ENCODE measurements around the gene ACE2. TPM values are rescaled to one million over a fixed set of nuclear protein-coding genes. Genes with fewer than 3 reads are reported as not detected.
"Not testable (repeated sequence)": the region's sequence is repeated elsewhere in the genome, so short reads cannot be mapped to it uniquely, and the experiment has no call there.

ACE2 gene
- under 1 TPM in 1 of 8 experiments, not detected in 7; 0.09 TPM for total RNA-seq

DNA sequence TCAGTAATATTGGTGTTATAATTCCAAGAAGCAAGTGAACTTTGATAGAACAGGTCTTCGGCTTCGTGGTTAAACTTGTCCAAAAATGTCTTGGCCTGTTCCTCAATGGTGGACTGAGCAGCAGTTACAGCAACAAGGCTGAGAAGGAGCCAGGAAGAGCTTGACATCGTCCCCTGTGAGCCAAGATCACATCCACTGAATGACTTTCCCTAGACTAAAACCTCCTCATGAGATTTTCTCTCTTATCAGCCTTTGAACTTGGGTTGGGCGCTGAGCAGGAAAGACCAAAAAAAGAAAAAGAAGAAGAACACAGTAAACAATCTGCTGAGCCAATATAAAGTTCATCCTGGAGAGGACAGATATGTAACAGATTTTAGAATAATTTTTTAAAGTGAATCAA, at the start of gene ACE2:
ACE2 (minus strand) TSS at position 216 of the 400 bp plus-strand sequence; CDS start at position 167, 49 bp downstream.
- WGBS, 10 experiments = 0 to 100% (median 81%) methylated on average over 1 to 4 of the region's 4 CpGs; no CpG with 5 or more reads in 5 of the 10 experiments
- H3K4me3 ChIP-seq = no peak within 1 kb of the TSS
- ATAC-seq (replicated peaks in 6 of 8) = no peak
- no peaks in the 10 kb centered on the region for H3K4me1 ChIP-seq (replicated peaks in 1 of 2)
- in situ Hi-C loops (cut with MboI; ENCODE audit: low pct_unique_long_range_greater_than_20kb in 2 of 9, low sequenced_read_pairs in 9 of 9, unreplicated experiment in 9 of 9) = no loop called here
- H3K27ac ChIP-seq = no peak within 1 kb of the TSS

DNA sequence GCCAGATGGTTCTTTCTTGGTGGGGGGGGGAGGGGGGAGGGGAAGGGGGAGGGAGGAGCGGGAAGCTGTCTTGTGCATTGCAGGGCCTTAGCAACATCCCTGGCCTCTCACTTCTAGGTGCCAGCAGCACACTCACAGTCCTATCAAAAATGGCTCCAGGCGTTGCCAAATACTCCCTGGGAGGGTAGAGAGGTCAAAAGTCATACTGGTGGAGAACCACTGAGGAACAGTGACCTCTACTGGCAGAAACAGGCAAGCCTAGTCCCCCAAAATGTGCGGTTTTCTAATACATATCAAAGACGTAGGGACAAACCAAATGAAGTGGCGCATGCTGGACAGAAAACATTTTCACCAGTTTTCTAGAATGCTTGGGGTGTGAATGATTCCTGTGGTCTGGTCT, 46.8 kb upstream of the ACE2 start:
- H3K4me3 ChIP-seq; H3K4me1 ChIP-seq (replicated peaks in 1 of 2); H3K27ac ChIP-seq; in situ Hi-C loops (cut with MboI; ENCODE audit: low pct_unique_long_range_greater_than_20kb in 2 of 9, low sequenced_read_pairs in 9 of 9, unreplicated experiment in 9 of 9): not testable (repeated sequence)
- peak in 1 of 8 experiments; percentile 32 for ATAC-seq (replicated peaks in 6 of 8)
- WGBS, 10 experiments = no CpG with 5 or more reads among the region's 5 CpGs

DNA sequence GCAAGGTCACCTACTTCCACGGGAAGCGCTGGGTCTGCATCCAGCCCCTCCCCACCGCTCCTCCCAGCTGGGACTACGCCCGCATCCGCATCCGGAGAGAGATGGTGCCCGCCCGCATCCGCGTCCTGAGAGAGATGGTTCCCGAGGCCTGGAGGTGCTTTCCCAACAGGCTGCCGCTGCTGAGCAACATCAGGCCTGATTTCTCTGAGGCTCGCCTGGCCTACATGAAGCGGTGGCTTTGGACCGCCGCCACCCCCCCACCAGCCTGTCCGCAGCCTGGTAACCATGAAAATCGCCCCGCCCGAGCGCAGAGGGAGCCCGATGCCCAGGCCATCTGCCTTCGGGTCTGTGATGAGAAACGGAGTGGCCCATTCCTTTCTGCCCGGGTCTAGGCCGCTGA, 45.8 kb upstream of the ACE2 start:
- in situ Hi-C loops (cut with MboI; ENCODE audit: low pct_unique_long_range_greater_than_20kb in 2 of 9, low sequenced_read_pairs in 9 of 9, unreplicated experiment in 9 of 9) = no loop called here
- no peak for ATAC-seq (replicated peaks in 6 of 8)
- Histone ChIP-seq H3K27ac (no peak overlapping the region), H3K4me1 (replicated peaks in 1 of 2) (no peaks in the 10 kb centered on the region), H3K4me3 (no peak overlapping the region)
- no CpG with 5 or more reads among the region's 27 CpGs for WGBS, 10 experiments

DNA sequence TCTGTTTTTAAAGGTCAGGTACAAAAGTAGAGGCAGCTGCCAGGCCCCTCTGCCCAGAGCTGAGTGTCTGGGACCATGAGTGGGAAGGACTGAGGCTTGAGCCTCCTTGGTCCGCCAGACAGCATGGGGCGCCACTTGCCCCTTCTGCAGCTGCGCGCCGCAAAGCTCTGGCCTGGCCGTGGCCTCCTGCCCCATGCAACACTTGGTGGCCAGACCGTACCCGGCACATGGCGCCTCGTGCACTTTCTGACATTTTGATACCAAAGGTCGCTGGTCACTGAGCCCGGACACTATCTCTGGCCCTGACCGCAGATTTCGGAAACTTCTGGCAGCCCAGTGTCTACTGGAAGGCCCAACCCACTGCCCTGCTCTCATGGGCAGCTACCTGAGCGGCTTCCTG, 45.3 kb upstream of the ACE2 start:
- no CpG with 5 or more reads among the region's 15 CpGs for WGBS, 10 experiments
- Histone ChIP-seq H3K4me3 (no peak overlapping the region), H3K4me1 (replicated peaks in 1 of 2) (no peaks in the 10 kb centered on the region), H3K27ac (no peak overlapping the region)
- no peak for ATAC-seq (replicated peaks in 6 of 8)
- in situ Hi-C loops (cut with MboI; ENCODE audit: low pct_unique_long_range_greater_than_20kb in 2 of 9, low sequenced_read_pairs in 9 of 9, unreplicated experiment in 9 of 9) = no loop called here

DNA sequence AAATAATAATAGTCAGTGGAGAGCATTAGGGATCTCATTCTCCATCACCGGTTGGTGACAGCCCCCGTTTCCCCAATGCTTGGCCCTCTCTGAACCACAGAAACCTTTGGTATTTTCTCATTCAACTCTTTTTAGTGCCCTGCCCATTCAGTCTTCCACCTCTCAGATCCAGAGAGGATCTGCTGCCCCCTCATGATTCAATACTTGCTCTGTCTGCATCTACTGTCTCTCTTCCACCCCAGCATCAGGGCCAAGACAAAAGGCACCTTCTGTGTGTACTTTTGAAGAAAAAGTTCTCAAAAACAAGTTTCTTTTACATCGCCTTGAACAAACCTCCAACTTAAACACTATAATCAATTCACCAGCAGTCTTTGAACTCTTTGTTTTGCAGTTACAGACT, 44.5 kb upstream of the ACE2 start:
- in situ Hi-C loops (cut with MboI; ENCODE audit: low pct_unique_long_range_greater_than_20kb in 2 of 9, low sequenced_read_pairs in 9 of 9, unreplicated experiment in 9 of 9) = no loop called here
- H3K4me3 ChIP-seq = no peak overlapping the region
- H3K4me1 ChIP-seq (replicated peaks in 1 of 2) = no peaks in the 10 kb centered on the region
- 44 to 83% (median 49%) methylated on average over 1 to 3 of the region's 3 CpGs; no CpG with 5 or more reads in 6 of the 10 experiments for WGBS, 10 experiments
- H3K27ac ChIP-seq = no peak overlapping the region
- peak in 1 of 8 experiments; percentile 12 for ATAC-seq (replicated peaks in 6 of 8)

DNA sequence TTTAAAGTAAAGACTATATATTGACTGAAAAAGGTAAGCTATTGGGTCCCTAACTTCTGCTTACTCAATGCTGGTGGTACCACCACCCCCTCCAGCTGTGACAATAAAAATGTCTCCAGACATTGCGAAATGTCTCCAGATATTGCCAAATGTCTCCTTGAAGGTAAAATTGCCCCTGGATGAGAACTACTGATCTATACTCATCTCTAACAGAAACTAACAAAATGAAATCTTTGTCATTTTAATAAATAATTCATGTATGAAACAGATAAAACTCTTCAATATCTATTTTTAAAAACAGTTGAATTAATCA, 43.8 kb upstream of the ACE2 start:
- no peak overlapping the region for H3K27ac ChIP-seq
- no peak overlapping the region for H3K4me3 ChIP-seq
- no peak for ATAC-seq (replicated peaks in 6 of 8)
- in situ Hi-C loops (cut with MboI; ENCODE audit: low pct_unique_long_range_greater_than_20kb in 2 of 9, low sequenced_read_pairs in 9 of 9, unreplicated experiment in 9 of 9) = no loop called here
- H3K4me1 ChIP-seq (replicated peaks in 1 of 2) = no peaks in the 10 kb centered on the region
- 80 to 100% (median 100%) methylated on average over 1 of the region's 1 CpG; no CpG with 5 or more reads in 5 of the 10 experiments for WGBS, 10 experiments

DNA sequence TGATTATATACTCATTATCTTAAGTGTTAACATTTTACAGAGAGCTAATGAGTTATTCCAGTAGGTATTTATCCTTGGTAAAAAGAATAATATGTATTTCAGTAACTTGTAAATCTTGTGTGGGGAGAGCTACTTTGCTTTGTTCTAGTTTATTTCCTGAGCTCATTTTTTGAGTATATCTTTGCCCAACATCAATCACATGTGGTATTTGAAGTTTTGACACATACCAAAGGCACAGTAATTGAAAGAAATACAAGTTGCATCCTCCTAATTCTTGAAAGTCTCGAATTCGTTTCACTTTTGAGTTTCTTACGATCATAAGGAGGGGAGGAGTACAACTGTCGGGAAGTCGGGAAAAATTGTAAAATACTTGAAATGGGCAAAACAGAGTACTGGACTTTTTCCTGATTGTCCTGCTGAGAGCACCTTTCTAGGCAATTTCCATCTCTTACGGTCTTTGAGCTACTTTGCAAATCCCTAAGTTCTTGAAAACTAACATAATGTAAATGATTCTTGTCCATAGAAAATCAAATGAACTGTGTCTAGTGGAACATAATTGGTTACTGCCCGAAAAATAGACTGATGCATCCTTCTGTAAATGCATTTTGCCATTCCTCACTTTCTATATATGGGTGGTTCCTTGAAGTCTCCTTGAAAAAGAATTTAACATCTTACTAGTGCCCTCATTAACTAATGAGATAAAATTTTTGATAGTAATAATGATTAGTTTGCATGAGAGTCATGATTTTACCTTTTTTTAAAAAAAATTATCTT, 43.2 kb upstream of the ACE2 start:
- peak in 2 of 8 experiments; percentile 52 to 87 for ATAC-seq (replicated peaks in 6 of 8)
- H3K4me3 ChIP-seq = no peak overlapping the region
- no peaks in the 10 kb centered on the region for H3K4me1 ChIP-seq (replicated peaks in 1 of 2)
- in situ Hi-C loops (cut with MboI; ENCODE audit: low pct_unique_long_range_greater_than_20kb in 2 of 9, low sequenced_read_pairs in 9 of 9, unreplicated experiment in 9 of 9) = no loop called here
- no peak overlapping the region for H3K27ac ChIP-seq
- 8 to 100% (median 85%) methylated on average over 1 to 7 of the region's 7 CpGs; no CpG with 5 or more reads in 2 of the 10 experiments for WGBS, 10 experiments

DNA sequence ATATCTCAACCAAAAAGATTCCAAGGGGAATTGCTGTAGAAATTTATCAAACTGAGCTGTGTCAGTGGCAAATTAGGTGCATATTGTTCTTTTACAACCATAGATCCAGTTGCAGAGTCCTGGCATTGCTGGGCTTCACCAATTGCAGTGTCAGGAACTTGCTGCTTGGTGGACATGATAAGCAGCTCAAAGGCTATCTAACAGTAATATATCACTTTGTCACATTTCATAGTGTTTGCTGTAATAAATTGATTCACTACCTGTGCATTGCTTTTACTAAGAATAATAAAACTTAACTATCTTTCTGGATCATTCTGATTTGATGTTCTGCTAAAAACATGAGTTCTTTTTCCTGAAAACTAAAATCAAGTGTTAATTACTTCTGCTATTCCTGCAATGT, 30.9 kb upstream of the ACE2 start:
- in situ Hi-C loops (cut with MboI; ENCODE audit: low pct_unique_long_range_greater_than_20kb in 2 of 9, low sequenced_read_pairs in 9 of 9, unreplicated experiment in 9 of 9) = no loop called here
- Histone ChIP-seq H3K4me1 (replicated peaks in 1 of 2) (no peaks in the 10 kb centered on the region), H3K27ac (no peak overlapping the region), H3K4me3 (no peak overlapping the region)
- ATAC-seq (replicated peaks in 6 of 8) = no peak

DNA sequence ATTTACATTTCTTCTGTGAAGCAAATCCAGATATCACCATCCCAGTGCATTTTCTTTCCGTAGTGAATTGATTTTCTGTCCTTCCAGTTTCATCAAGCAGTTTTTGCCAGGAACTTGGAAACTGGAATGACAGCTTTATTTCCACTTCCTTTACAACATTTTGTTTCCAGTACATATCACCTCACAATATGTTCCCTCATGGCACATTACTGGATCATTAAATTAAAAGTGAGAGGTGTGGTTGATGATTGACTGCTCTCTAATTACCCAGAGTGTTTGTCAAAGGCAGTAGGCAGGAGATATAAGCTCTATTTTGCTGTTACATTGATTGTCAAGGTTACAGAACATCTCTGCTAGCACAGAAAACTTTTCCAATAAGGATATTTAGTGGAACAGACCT, 22.3 kb upstream of the ACE2 start:
- WGBS, 10 experiments = 43 to 83% (median 82%) methylated on average over 1 of the region's 1 CpG; no CpG with 5 or more reads in 6 of the 10 experiments
- in situ Hi-C loops (cut with MboI; ENCODE audit: low pct_unique_long_range_greater_than_20kb in 2 of 9, low sequenced_read_pairs in 9 of 9, unreplicated experiment in 9 of 9) = no loop called here

DNA sequence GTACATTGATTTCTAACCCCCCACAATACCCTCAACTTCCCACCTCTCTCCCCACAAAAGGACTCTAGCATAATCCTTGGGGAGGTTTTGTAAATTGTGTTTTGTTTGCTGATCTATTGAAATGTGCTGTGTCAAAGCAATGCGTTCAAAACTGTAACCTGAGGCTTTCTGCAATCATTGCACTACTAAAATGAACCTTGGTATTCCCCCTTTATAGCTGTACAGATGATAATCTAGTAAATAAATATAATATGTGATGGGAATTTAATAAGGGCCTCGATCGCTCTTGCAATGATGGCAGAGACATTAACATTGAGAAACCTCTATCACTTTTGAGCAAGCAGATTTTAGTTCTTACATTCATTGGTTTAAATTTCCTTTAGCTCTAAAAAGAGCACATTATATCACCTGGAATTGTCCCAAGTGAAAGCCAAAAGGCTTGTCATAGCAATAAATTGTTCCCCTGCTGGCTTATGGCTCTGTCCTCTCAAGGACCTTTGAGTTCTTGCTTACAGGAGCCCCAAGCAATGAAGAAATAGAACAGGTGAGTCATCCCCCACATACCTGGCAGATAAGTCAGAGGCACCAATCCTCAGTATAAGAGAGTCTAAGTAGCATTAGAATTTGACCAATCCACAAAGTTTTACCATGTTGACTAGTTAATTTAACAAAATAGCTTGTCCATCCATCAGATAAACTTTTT, 18.4 kb upstream of the ACE2 start:
- Histone ChIP-seq H3K27ac (no peak overlapping the region), H3K4me1 (replicated peaks in 1 of 2) (no peaks in the 10 kb centered on the region), H3K4me3 (no peak overlapping the region)
- WGBS, 10 experiments = 40 to 97% (median 66%) methylated on average over 1 to 3 of the region's 3 CpGs; no CpG with 5 or more reads in 6 of the 10 experiments
- no peak for ATAC-seq (replicated peaks in 6 of 8)
- in situ Hi-C loops (cut with MboI; ENCODE audit: low pct_unique_long_range_greater_than_20kb in 2 of 9, low sequenced_read_pairs in 9 of 9, unreplicated experiment in 9 of 9) = no loop called here

More for the DNA sequence above, 22.3 kb upstream of the ACE2 start:
- no peak overlapping the region for H3K4me3 ChIP-seq
- no peak overlapping the region for H3K27ac ChIP-seq
- no peaks in the 10 kb centered on the region for H3K4me1 ChIP-seq (replicated peaks in 1 of 2)
- ATAC-seq (replicated peaks in 6 of 8) = no peak

DNA sequence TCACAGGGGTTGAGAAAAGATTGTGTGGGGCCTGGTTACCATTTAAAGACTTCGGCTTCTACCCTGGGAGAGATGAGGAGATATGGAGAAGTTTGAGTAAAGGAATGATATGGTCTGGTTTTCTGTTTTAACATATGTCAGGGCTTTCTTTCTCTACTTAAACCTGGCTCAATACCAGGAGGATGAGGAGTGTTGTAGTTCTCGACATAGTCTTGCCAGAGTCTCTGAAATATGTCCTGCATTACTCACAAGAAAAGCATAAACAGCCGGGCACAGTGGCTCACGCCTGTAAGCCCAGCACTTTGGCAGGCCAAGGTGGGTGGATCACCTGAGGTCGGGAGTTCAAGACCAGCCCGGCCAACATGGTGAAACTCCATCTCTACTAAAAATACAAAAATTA, 16.4 kb upstream of the ACE2 start:
- H3K4me1 ChIP-seq (replicated peaks in 1 of 2) = no peaks in the 10 kb centered on the region
- WGBS, 10 experiments = 84 to 86% methylated on average over 1 to 6 of the region's 6 CpGs; no CpG with 5 or more reads in 8 of the 10 experiments
- in situ Hi-C loops (cut with MboI; ENCODE audit: low pct_unique_long_range_greater_than_20kb in 2 of 9, low sequenced_read_pairs in 9 of 9, unreplicated experiment in 9 of 9) = no loop called here
- no peak overlapping the region for H3K27ac ChIP-seq
- no peak for ATAC-seq (replicated peaks in 6 of 8)
- no peak overlapping the region for H3K4me3 ChIP-seq

DNA sequence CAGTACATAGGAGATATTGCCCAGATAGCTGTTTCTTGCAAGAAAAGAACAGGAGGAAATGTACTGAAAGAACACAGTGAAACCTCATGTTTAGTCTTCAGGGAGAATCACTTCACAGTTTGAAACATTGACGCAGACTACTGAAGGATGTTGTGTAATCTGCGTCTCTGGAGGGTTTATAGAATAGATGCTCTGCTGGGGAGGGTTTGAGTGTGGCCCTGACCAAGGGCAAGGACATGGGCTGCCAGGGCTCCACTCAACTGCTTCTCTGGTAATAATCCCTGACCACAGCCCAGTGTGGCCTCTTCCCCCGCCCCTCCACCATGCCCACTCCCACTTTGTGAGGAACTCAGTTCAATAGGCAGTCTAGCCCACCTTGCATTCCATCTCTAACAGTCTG, 15.8 kb upstream of the ACE2 start:
- in situ Hi-C loops (cut with MboI; ENCODE audit: low pct_unique_long_range_greater_than_20kb in 2 of 9, low sequenced_read_pairs in 9 of 9, unreplicated experiment in 9 of 9) = no loop called here
- WGBS, 10 experiments = 58 to 90% methylated on average over 1 to 2 of the region's 3 CpGs; no CpG with 5 or more reads in 8 of the 10 experiments
- H3K4me3 ChIP-seq = no peak overlapping the region
- H3K27ac ChIP-seq = no peak overlapping the region
- ATAC-seq (replicated peaks in 6 of 8) = no peak
- no peaks in the 10 kb centered on the region for H3K4me1 ChIP-seq (replicated peaks in 1 of 2)

DNA sequence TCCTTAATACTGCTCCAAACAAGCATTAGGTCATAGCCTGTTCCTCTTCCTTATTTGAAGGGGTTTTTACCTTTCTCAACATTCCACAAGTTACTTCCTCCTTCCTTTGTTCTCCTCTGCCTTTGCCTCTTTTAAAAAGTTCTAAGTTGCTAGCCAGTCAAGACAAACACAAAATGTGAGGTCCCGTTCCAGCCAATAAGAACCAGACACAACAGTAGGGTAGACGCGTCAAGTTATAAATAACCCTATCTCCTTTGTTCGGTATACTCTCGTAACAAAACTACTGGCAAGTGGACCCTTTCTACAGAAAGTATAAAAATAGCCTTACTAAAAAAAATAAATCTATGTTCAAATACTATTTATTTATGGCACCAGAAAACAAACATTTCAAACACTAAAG, 6.3 kb upstream of the ACE2 start:
- WGBS, 10 experiments = 20 to 86% (median 62%) methylated on average over 1 to 5 of the region's 5 CpGs; no CpG with 5 or more reads in 3 of the 10 experiments

DNA sequence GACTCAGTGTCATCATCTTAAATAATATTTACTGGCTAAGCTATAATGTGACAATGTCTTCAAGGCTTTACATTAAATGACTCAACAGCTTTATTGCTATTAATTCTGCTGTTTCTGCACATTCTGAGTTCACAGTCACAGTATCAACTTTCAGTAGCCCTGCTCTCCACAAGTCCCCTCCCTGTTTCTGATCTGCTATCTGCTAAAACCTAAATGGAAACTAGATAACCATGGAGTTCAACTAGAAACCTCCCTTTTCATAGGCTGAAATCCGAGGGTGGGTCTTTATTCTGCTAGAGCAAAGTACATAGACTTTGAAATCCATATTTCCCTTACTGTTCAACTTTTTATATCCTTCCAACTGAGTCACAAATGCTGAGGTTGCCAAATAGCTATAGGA, 5.4 kb upstream of the ACE2 start:
- H3K27ac ChIP-seq = no peak overlapping the region
- in situ Hi-C loops (cut with MboI; ENCODE audit: low pct_unique_long_range_greater_than_20kb in 2 of 9, low sequenced_read_pairs in 9 of 9, unreplicated experiment in 9 of 9) = no loop called here
- ATAC-seq (replicated peaks in 6 of 8) = no peak
- no peaks in the 10 kb centered on the region for H3K4me1 ChIP-seq (replicated peaks in 1 of 2)
- H3K4me3 ChIP-seq = no peak overlapping the region
- 0 to 15% methylated on average over 1 of the region's 1 CpG; no CpG with 5 or more reads in 8 of the 10 experiments for WGBS, 10 experiments

More for the DNA sequence above, 6.3 kb upstream of the ACE2 start:
- H3K27ac ChIP-seq = no peak overlapping the region
- H3K4me1 ChIP-seq (replicated peaks in 1 of 2) = no peaks in the 10 kb centered on the region
- H3K4me3 ChIP-seq = no peak overlapping the region
- in situ Hi-C loops (cut with MboI; ENCODE audit: low pct_unique_long_range_greater_than_20kb in 2 of 9, low sequenced_read_pairs in 9 of 9, unreplicated experiment in 9 of 9) = no loop called here
- ATAC-seq (replicated peaks in 6 of 8) = no peak

All from motor neuron (in vitro differentiated cells).